Measurements from ENCODE around the gene CCNB1IP1. TPM values are rescaled to one million over a fixed set of nuclear protein-coding genes. Genes with fewer than 3 reads are reported as not detected.

Gene CCNB1IP1
- polyA plus RNA-seq, 3 donors, result 3.5 to 8.6 (median 5.4) TPM

- no peak overlapping the region for H3K27ac ChIP-seq (ENCODE audit: low read depth in 1 of 2, low read length in 2 of 2)
- no peak overlapping the region for H3K4me2 ChIP-seq (replicated peaks; ENCODE audit: extremely low read depth, low read length, poor library complexity, severe bottlenecking)
- no peak overlapping the region for H3K9ac ChIP-seq (ENCODE audit: insufficient read depth, low read length, poor library complexity, severe bottlenecking)
- peaks cover 29% of the 10 kb centered on the region for H3K4me1 Mint-ChIP-seq
- peaks cover 10 to 13% of the 10 kb centered on the region in 2 donors for H3K36me3 Mint-ChIP-seq
- H3K9me3 Mint-ChIP-seq, result no peaks in the 10 kb centered on the region
- no peak overlapping the region for H3K4me3 ChIP-seq (replicated peaks in 1 of 3; ENCODE audit: low read depth in 2 of 3, low read length in 3 of 3)
- TF ChIP-seq CTCF (IDR thresholded peaks at IDR 0.05), result no peak
- peaks cover 13 to 17% of the 10 kb centered on the region in 2 donors for H3K4me1 ChIP-seq (ENCODE audit: control insufficient read depth in 1 of 2, insufficient read depth in 2 of 2, low read length in 2 of 2)
- peaks cover 42% of the 10 kb centered on the region for H3K79me2 ChIP-seq (ENCODE audit: insufficient read depth, low read length)
- no peak overlapping the region for H3K4me3 Mint-ChIP-seq
- H3K36me3 ChIP-seq (replicated peaks in 1 of 2; ENCODE audit: control insufficient read depth in 1 of 2, insufficient read depth in 2 of 2, low read length in 2 of 2), result peaks cover 12 to 26% of the 10 kb centered on the region in 2 donors
- intact Hi-C loops (cut with micrococcal nuclease), result loop anchor here in 1 of 2 donors (2.0 to 5.0 kb wide), 2 partner anchors 13 to 358 kb away; partner anchors contain the start of genes ANG and PARP2
- H3K27ac Mint-ChIP-seq, result no peak overlapping the region
- no CpG with 5 or more reads among the region's 2 CpGs for WGBS (ENCODE audit: insufficient coverage)
- H3K9me3 ChIP-seq (replicated peaks in 1 of 2; ENCODE audit: control insufficient read depth in 1 of 2, insufficient read depth in 1 of 2, low read length in 2 of 2), result no peaks in the 10 kb centered on the region
- DNase-seq, result no peak
- H4K20me1 ChIP-seq (ENCODE audit: insufficient read depth, low read length), result no peaks in the 10 kb centered on the region
- no peaks in the 10 kb centered on the region for H3K27me3 Mint-ChIP-seq (ENCODE audit: low read depth in 3 of 3)
- no peaks in the 10 kb centered on the region for H3K27me3 ChIP-seq (ENCODE audit: control insufficient read depth in 2 of 2, insufficient read depth in 2 of 2, low read length in 2 of 2)
- H2AFZ ChIP-seq (ENCODE audit: insufficient read depth, low read depth, low read length, poor library complexity, severe bottlenecking), result no peak overlapping the region
Measured at GRCh38 chr14:20329355-20329754, 3.7 kb downstream of the CCNB1IP1 start.

- Histone ChIP-seq H3K27me3 (ENCODE audit: control insufficient read depth in 2 of 2, insufficient read depth in 2 of 2, low read length in 2 of 2) (no peaks in the 10 kb centered on the region), H3K4me1 (ENCODE audit: control insufficient read depth in 1 of 2, insufficient read depth in 2 of 2, low read length in 2 of 2) (peaks cover 12 to 15% of the 10 kb centered on the region in 2 donors), H2AFZ (ENCODE audit: insufficient read depth, low read depth, low read length, poor library complexity, severe bottlenecking) (no peak overlapping the region), H3K79me2 (ENCODE audit: insufficient read depth, low read length) (peaks cover 36% of the 10 kb centered on the region), H3K9ac (ENCODE audit: insufficient read depth, low read length, poor library complexity, severe bottlenecking) (no peak overlapping the region), H3K36me3 (replicated peaks in 1 of 2; ENCODE audit: control insufficient read depth in 1 of 2, insufficient read depth in 2 of 2, low read length in 2 of 2) (peaks cover 12 to 33% of the 10 kb centered on the region in 2 donors), H3K9me3 (replicated peaks in 1 of 2; ENCODE audit: control insufficient read depth in 1 of 2, insufficient read depth in 1 of 2, low read length in 2 of 2) (no peaks in the 10 kb centered on the region), H4K20me1 (ENCODE audit: insufficient read depth, low read length) (no peaks in the 10 kb centered on the region), H3K4me3 (replicated peaks in 1 of 3; ENCODE audit: low read depth in 2 of 3, low read length in 3 of 3) (no peak overlapping the region), H3K4me2 (replicated peaks; ENCODE audit: extremely low read depth, low read length, poor library complexity, severe bottlenecking) (no peak overlapping the region), H3K27ac (ENCODE audit: low read depth in 1 of 2, low read length in 2 of 2) (no peak overlapping the region)
- no peaks in the 10 kb centered on the region for H3K9me3 Mint-ChIP-seq
- H3K27ac Mint-ChIP-seq, result no peak overlapping the region
- intact Hi-C loops (cut with micrococcal nuclease), result loop anchor here in 1 of 2 donors (2.0 to 5.0 kb wide), 2 partner anchors 14 to 359 kb away; partner anchors contain the start of genes ANG and PARP2
- no peak overlapping the region for H3K4me3 Mint-ChIP-seq
- no peak for TF ChIP-seq CTCF (IDR thresholded peaks at IDR 0.05)
- no peaks in the 10 kb centered on the region for H3K27me3 Mint-ChIP-seq (ENCODE audit: low read depth in 3 of 3)
- WGBS (ENCODE audit: insufficient coverage), result no CpG with 5 or more reads among the region's 2 CpGs
- H3K36me3 Mint-ChIP-seq, result peaks cover 12 to 15% of the 10 kb centered on the region in 2 donors
- DNase-seq, result no peak
- peaks cover 29% of the 10 kb centered on the region for H3K4me1 Mint-ChIP-seq
Measured at GRCh38 chr14:20328705-20329104, 4.4 kb downstream of the CCNB1IP1 start.
